ENCODE measurements around the gene TBL1XR1. TPM values are rescaled to one million over a fixed set of nuclear protein-coding genes. Genes with fewer than 3 reads are reported as not detected.

Gene TBL1XR1
- total RNA-seq, 4 donors from 2014 or later, result 56.0 to 90.8 (median 75.6) TPM

DNA sequence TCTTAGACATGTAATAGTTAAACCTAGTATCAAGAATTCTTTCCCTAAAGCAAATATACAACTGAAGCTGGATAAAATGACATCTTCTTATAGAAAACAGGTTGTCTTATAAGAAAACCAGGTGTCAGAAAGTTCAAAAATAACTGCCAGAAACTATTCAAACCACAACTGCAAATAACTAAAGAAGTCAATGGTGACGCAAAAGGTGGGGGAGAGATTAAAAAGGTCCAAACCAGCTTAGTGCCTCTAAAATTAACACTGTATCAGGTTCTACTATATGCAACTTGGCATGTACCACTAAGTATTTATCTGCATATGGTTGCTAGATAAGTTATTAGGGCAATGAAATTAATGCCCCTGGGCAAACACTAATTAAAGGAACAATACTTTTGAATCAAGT is 136.8 kb downstream of the TBL1XR1 start:
- WGBS, result 75% methylated on average over 1 of the region's 1 CpG
- Histone ChIP-seq H3K4me3 (no peak overlapping the region), H3K27ac (no peak overlapping the region), H3K9me3 (no peaks in the 10 kb centered on the region), H3K36me3 (no peaks in the 10 kb centered on the region), H3K27me3 (no peaks in the 10 kb centered on the region), H3K4me1 (peaks cover 14% of the 10 kb centered on the region)
- TF ChIP-seq EP300 (IDR thresholded peaks at IDR 0.05) (no peak), POLR2AphosphoS5 (IDR thresholded peaks at IDR 0.05) (no peak), POLR2A (IDR thresholded peaks at IDR 0.05) (no peak)
- TF ChIP-seq, protein P1, sequence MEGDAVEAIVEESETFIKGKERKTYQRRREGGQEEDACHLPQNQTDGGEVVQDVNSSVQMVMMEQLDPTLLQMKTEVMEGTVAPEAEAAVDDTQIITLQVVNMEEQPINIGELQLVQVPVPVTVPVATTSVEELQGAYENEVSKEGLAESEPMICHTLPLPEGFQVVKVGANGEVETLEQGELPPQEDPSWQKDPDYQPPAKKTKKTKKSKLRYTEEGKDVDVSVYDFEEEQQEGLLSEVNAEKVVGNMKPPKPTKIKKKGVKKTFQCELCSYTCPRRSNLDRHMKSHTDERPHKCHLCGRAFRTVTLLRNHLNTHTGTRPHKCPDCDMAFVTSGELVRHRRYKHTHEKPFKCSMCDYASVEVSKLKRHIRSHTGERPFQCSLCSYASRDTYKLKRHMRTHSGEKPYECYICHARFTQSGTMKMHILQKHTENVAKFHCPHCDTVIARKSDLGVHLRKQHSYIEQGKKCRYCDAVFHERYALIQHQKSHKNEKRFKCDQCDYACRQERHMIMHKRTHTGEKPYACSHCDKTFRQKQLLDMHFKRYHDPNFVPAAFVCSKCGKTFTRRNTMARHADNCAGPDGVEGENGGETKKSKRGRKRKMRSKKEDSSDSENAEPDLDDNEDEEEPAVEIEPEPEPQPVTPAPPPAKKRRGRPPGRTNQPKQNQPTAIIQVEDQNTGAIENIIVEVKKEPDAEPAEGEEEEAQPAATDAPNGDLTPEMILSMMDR (IDR thresholded peaks at IDR 0.05), result no peak
- no peak for DNase-seq (ENCODE audit: low spot score in 2 of 2)

DNA sequence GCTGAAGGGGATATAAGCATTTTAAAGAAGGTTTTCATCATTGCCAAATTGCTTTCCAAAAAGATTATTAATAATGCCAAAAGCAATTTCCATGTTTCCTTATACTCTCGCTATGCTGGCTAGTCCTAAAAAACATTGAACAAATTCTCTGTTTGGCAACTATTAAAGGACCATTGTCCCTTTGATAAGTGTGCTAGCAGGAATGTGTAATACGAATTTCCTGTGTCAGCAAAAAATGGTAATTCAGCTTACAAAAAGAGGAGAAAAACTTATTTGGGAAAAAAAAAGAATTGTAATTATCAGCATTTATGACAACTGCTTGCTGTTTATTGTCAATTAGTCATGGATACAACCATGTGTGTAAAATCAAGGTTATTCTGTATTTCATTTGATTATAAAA is 138.6 kb downstream of the TBL1XR1 start:
- Histone ChIP-seq H3K27ac (no peak overlapping the region), H3K36me3 (no peaks in the 10 kb centered on the region), H3K9me3 (no peaks in the 10 kb centered on the region), H3K4me1 (peaks cover 14% of the 10 kb centered on the region), H3K4me3 (no peak overlapping the region), H3K27me3 (no peaks in the 10 kb centered on the region)
- no peak for TF ChIP-seq POLR2AphosphoS5 (IDR thresholded peaks at IDR 0.05)
- no peak for TF ChIP-seq POLR2A (IDR thresholded peaks at IDR 0.05)
- TF ChIP-seq EP300 (IDR thresholded peaks at IDR 0.05), result no peak
- DNase-seq (ENCODE audit: low spot score in 2 of 2), result no peak
- 62% methylated on average over 2 of the region's 2 CpGs for WGBS

DNA sequence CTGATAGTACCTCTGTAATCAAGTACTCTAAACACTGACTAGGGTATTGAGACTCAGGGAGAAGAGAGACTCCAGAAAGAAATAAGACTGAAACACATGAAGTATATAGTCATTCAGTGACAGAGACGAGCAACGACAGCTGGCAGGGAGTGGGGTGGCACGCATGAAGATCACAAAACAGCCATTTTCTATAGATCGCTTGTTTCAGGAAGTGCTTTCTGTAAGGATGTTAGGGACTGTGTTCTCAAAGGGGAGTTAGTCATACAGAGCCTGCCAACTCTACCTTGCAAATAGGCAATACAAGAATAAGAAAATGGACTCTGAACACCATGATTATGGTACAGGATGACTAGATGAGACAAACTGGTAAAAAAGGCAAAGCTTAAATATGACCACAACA is 139.5 kb downstream of the TBL1XR1 start:
- Histone ChIP-seq H3K27ac (no peak overlapping the region), H3K4me1 (peaks cover 14% of the 10 kb centered on the region), H3K27me3 (no peaks in the 10 kb centered on the region), H3K36me3 (no peaks in the 10 kb centered on the region), H3K4me3 (no peak overlapping the region), H3K9me3 (no peaks in the 10 kb centered on the region)
- TF ChIP-seq EP300 (IDR thresholded peaks at IDR 0.05) (no peak), POLR2A (IDR thresholded peaks at IDR 0.05) (no peak), POLR2AphosphoS5 (IDR thresholded peaks at IDR 0.05) (no peak)
- TF ChIP-seq, protein P1 (IDR thresholded peaks at IDR 0.05), result no peak
- WGBS, result 87% methylated on average over 4 of the region's 4 CpGs
- DNase-seq (ENCODE audit: low spot score in 2 of 2), result no peak

DNA sequence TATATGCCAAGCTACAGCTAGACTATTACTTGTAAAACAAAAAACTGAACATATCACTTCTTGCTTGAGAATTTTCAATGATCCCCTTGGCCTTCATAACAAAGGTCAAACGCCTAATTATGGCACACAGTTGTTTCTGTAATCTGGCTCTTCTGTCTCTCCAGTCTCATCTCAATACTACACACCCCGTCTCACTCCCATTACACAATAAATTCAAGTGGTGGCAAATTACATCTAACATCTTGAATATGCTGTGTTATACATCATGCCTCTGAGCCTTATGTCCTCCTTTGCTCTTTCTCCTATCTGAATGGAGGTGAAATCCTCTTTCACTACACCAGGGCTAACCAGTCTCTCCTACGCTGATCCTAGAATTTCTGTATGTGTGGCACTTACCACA is 140.4 kb downstream of the TBL1XR1 start:
- H3K27ac ChIP-seq, result no peak overlapping the region
- DNase-seq (ENCODE audit: low spot score in 2 of 2), result no peak
- H3K36me3 ChIP-seq, result no peaks in the 10 kb centered on the region
- no peaks in the 10 kb centered on the region for H3K9me3 ChIP-seq
- 96% methylated on average over 3 of the region's 3 CpGs for WGBS
- peaks cover 11% of the 10 kb centered on the region for H3K4me1 ChIP-seq
- no peaks in the 10 kb centered on the region for H3K27me3 ChIP-seq
- TF ChIP-seq POLR2A (IDR thresholded peaks at IDR 0.05), result peak in 1 of 2 donors; percentile 5
- TF ChIP-seq POLR2AphosphoS5 (IDR thresholded peaks at IDR 0.05), result no peak
- TF ChIP-seq EP300 (IDR thresholded peaks at IDR 0.05), result no peak
- TF ChIP-seq, protein P1 (IDR thresholded peaks at IDR 0.05), result no peak
- H3K4me3 ChIP-seq, result no peak overlapping the region

DNA sequence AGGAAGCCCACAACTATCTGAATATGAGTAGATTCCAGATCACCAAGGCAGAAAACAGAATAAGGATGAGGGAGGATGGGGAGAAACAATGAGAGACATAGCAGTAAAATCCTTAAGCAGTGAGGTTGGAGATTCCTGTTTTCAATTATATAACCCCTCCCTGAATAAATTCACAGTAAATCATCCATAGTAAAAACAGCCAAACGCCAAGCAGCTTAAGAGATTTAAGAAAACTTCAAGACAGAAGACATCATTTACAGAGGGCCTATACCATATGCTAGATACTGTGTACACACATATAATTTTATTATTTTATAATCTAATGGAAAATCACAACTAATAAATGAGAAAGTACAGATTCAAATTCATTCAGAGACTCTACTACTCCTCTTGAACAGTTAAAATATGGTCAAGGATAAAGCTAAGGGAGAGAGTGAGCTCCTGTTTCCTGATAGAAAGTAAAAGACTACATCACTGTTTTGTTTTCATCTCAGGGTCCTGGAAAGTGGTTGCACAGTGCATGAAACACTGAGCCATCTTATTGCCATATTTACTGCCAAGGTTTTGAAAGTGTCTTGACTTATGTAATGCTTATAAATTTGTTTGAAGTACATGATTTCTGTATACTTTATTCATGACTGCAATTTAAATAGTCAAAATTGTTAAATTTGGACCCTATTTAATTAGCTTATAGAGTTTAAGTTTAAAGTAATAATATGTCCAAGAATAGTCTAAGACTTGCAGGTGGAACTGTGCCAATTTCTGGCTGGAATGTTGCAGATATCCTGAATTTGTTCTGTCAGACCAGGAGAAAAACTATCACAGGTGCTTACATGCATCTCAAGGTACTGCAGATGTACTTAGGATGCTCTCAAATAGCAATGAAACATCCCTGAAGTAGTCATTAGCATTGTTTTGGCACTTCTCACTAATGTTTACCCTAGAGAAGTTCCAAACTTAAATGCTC is 141.4 kb downstream of the TBL1XR1 start:
- 33% methylated on average over 1 of the region's 1 CpG for WGBS
- DNase-seq (ENCODE audit: low spot score in 2 of 2), result no peak
- H3K4me3 ChIP-seq, result no peak overlapping the region

More for the DNA sequence above, 141.4 kb downstream of the TBL1XR1 start:
- no peaks in the 10 kb centered on the region for H3K9me3 ChIP-seq
- H3K27ac ChIP-seq, result no peak overlapping the region
- H3K27me3 ChIP-seq, result no peaks in the 10 kb centered on the region
- no peak for TF ChIP-seq EP300 (IDR thresholded peaks at IDR 0.05)
- TF ChIP-seq, protein P1 (IDR thresholded peaks at IDR 0.05), result no peak
- no peak for TF ChIP-seq POLR2A (IDR thresholded peaks at IDR 0.05)
- no peak for TF ChIP-seq POLR2AphosphoS5 (IDR thresholded peaks at IDR 0.05)
- H3K4me1 ChIP-seq, result peaks cover 15% of the 10 kb centered on the region
- no peaks in the 10 kb centered on the region for H3K36me3 ChIP-seq
